K562 (cell line): ENCODE data around the gene WASL. TPM values are rescaled to one million over a fixed set of nuclear protein-coding genes. Genes with fewer than 3 reads are reported as not detected.

ENCODE experiments used
- ATAC-seq: fragments of 200-7000 bp; cut with Tn5 transposase; 3 replicates; pipeline ENCODE4 v1.9.1; 2020; ENCODE audit warnings: moderate library complexity
- BruUV-seq: library from RNA; stranded (reverse); fragments of 400-500 nt; replicated peaks from 2 replicates; lab custom pipeline; 2021; lab: Mats Ljungman, UMichigan
- CTCF ChIA-PET: fragments of 300-600 bp; formaldehyde crosslinking; extraction: SDS; loops from one replicate; lab custom pipeline; 2021; ENCODE audit warnings: low intra/inter-chr PET ratio; lab: Yijun Ruan, JAX
- POLR2A ChIA-PET: fragments of 300-600, 350-650 bp; sonication (Branson Sonifier 250); formaldehyde crosslinking; extraction: SDS; loops from one replicate; lab custom pipeline; 2021; ENCODE audit warnings: antibody characterized with exemption, inconsistent platforms; lab: Yijun Ruan, JAX
- DNase-seq, 4 experiments: peaks; one replicate each; pipeline versions ENCODE4 v3.0.0 to v3.0.0-alpha.2; 2011 to 2018; ENCODE audit warnings: low spot score in 3 of 4, mixed read lengths in 3 of 4; ENCODE audit errors: extremely low read depth in 1 of 4
- FAIRE-seq: peaks from 2 replicates; lab custom pipeline; 2011; peaks lifted over from hg19 to GRCh38; lab: Jason Lieb, UNC
- H2AFZ ChIP-seq: 2 replicates; pipeline ENCODE4 v1.6.0; 2011; ENCODE audit warnings: low read depth, low read length, control low read depth, inconsistent platforms
- H3K27ac ChIP-seq: fragments of 200-600 bp; 3 replicates; pipeline ENCODE4 v1.8.0; 2011; ENCODE audit warnings: low read depth, mild to moderate bottlenecking, control low read depth, inconsistent platforms, low read length, moderate library complexity, mixed read lengths; ENCODE audit errors: extremely low read depth
- H3K27me3 ChIP-seq, 2 experiments: fragments of 300-600 bp in 1 of 2; 2 replicates in 1 of 2; 3 replicates in 1 of 2; pipeline versions ENCODE4 v1.6.0 to v1.8.0; 2011; ENCODE audit warnings: inconsistent platforms in 2 of 2, low read length in 2 of 2, mild to moderate bottlenecking in 1 of 2, mixed read lengths in 1 of 2, moderate library complexity in 1 of 2; ENCODE audit not compliant: control insufficient read depth in 2 of 2, insufficient read depth in 2 of 2
- H3K36me3 ChIP-seq: fragments of 300-600 bp; 3 replicates; pipeline ENCODE4 v1.8.0; 2011; ENCODE audit warnings: mild to moderate bottlenecking, low read length, inconsistent platforms; ENCODE audit not compliant: control insufficient read depth, insufficient read depth
- H3K4me1 ChIP-seq, 2 experiments: fragments of 200-600 bp in 1 of 2; replicated peaks in 1 of 2; 2 replicates in 1 of 2; 3 replicates in 1 of 2; pipeline versions ENCODE4 v1.5.1 to v1.8.0; 2011; ENCODE audit warnings: inconsistent platforms in 2 of 2, low read length in 2 of 2, mild to moderate bottlenecking in 1 of 2, mixed read lengths in 1 of 2, moderate library complexity in 1 of 2; ENCODE audit not compliant: control insufficient read depth in 2 of 2, insufficient read depth in 2 of 2
- H3K4me2 ChIP-seq: 2 replicates; pipeline ENCODE4 v1.6.1; 2011; ENCODE audit warnings: low read length, control low read depth, inconsistent platforms, mixed read lengths; ENCODE audit not compliant: insufficient read depth
- H3K4me3 ChIP-seq: fragments of 200-600 bp; sonication (generic), shearing (Covaris generic); 2 replicates; pipeline ENCODE4 v1.5.1; 2016; ENCODE audit warnings: control low read depth, inconsistent platforms
- H3K79me2 ChIP-seq: fragments of 200-600 bp; 3 replicates; pipeline ENCODE4 v1.8.0; 2011; ENCODE audit warnings: low read length, inconsistent platforms; ENCODE audit not compliant: control insufficient read depth, insufficient read depth
- H3K9ac ChIP-seq, 2 experiments: 2 replicates each; pipeline versions ENCODE4 v1.6.0 to v1.6.1; 2011; ENCODE audit warnings: low read depth in 2 of 2, low read length in 2 of 2, control low read depth in 1 of 2, inconsistent platforms in 1 of 2, mild to moderate bottlenecking in 1 of 2, mixed read lengths in 1 of 2; ENCODE audit not compliant: insufficient read depth in 1 of 2
- H3K9me1 ChIP-seq: one replicate; pipeline ENCODE4 v1.6.0; 2011; ENCODE audit warnings: inconsistent platforms, mild to moderate bottlenecking, low read length, moderate library complexity; ENCODE audit not compliant: control insufficient read depth, insufficient read depth
- H3K9me3 ChIP-seq: replicated peaks from 2 replicates; pipeline ENCODE4 v1.5.1; 2011; ENCODE audit warnings: low read depth, low read length, inconsistent platforms; ENCODE audit not compliant: control insufficient read depth, insufficient read depth
- H4K20me1 ChIP-seq: replicated peaks from 2 replicates; pipeline ENCODE4 v1.6.1; 2011; ENCODE audit warnings: low read length, inconsistent platforms, mixed read lengths; ENCODE audit not compliant: control insufficient read depth, insufficient read depth
- ARHGAP35 ChIP-seq: fragments of 450-650 bp; IDR thresholded peaks from 2 replicates; pipeline ENCODE4 v1.6.1; 2018; ENCODE audit not compliant: partially characterized antibody
- CBFA2T3 ChIP-seq: fragments of 450-650 bp; IDR thresholded peaks from 2 replicates; pipeline ENCODE4 v1.6.1; 2017
- DACH1 ChIP-seq: fragments of 450-650 bp; IDR thresholded peaks from 2 replicates; pipeline ENCODE4 v1.6.1; 2018; ENCODE audit not compliant: partially characterized antibody
- DMBX1 ChIP-seq: fragments of 250-450 bp; sonication (Bioruptor Pico); IDR thresholded peaks from 2 replicates; pipeline ENCODE4 v1.8.0; 2022; ENCODE audit warnings: inconsistent platforms, mild to moderate bottlenecking, moderate library complexity, borderline replicate concordance
- EP300 ChIP-seq: IDR thresholded peaks from 2 replicates; pipeline ENCODE4 v1.6.1; 2012; ENCODE audit warnings: low read length, improper control_type of control experiment
- HINFP ChIP-seq: fragments of 450-650 bp; conservative IDR thresholded peaks from 2 replicates; pipeline ENCODE4 v1.6.1; 2016; ENCODE audit warnings: missing genetic modification characterization, low read depth, mild to moderate bottlenecking, control low read depth, missing compliant biosample characterization
- KAT2B ChIP-seq: IDR thresholded peaks from one replicate; pipeline ENCODE4 v1.6.1; 2012; ENCODE audit warnings: low read depth, mild to moderate bottlenecking, control low read depth, inconsistent platforms, low read length, moderate library complexity
- MEF2D ChIP-seq: conservative IDR thresholded peaks from 2 replicates; pipeline ENCODE4 v1.6.1; 2016; ENCODE audit warnings: low read depth, missing genetic modification characterization, missing compliant biosample characterization
- POLR2AphosphoS2 ChIP-seq: IDR thresholded peaks from 2 replicates; pipeline ENCODE4 v1.6.1; 2012; ENCODE audit warnings: low read length, improper control_type of control experiment
- POLR2AphosphoS5 ChIP-seq: IDR thresholded peaks from 2 replicates; pipeline ENCODE4 v1.6.1; 2011; ENCODE audit warnings: mild to moderate bottlenecking, low read depth, low read length, moderate library complexity; ENCODE audit not compliant: control insufficient read depth, insufficient read depth
- RBM14 ChIP-seq: fragments of 200-400 bp; formaldehyde crosslinking; IDR thresholded peaks from 2 replicates; pipeline ENCODE4 v1.6.1; 2018; ENCODE audit warnings: low read depth, mild to moderate bottlenecking, low read length, moderate library complexity, borderline replicate concordance; ENCODE audit not compliant: insufficient read depth
- SMAD3 ChIP-seq: fragments of 450-650 bp; formaldehyde crosslinking; conservative IDR thresholded peaks from 2 replicates; pipeline ENCODE4 v1.4.0; 2020; ENCODE audit warnings: mild to moderate bottlenecking
- SNRNP70 ChIP-seq: fragments of 200-400 bp; formaldehyde crosslinking; optimal IDR thresholded peaks from 2 replicates; pipeline ENCODE3; 2017; ENCODE audit warnings: low read depth, low read length
- SRSF1 ChIP-seq: fragments of 200-400 bp; formaldehyde crosslinking; IDR thresholded peaks from 2 replicates; pipeline ENCODE4 v1.6.1; 2017; ENCODE audit warnings: mild to moderate bottlenecking, low read depth, low read length, moderate library complexity
- TAL1 ChIP-seq: fragments of 450-650 bp; IDR thresholded peaks from 2 replicates; pipeline ENCODE4 v1.6.1; 2016; ENCODE audit warnings: mild to moderate bottlenecking
- ZNF586 ChIP-seq: fragments of 450-650 bp; formaldehyde crosslinking; conservative IDR thresholded peaks from 2 replicates; pipeline ENCODE4 v1.4.0; 2020; ENCODE audit warnings: mild to moderate bottlenecking, moderate library complexity
- ZNF76 ChIP-seq: fragments of 250-450 bp; sonication (Bioruptor Pico); IDR thresholded peaks from 2 replicates; pipeline ENCODE4 v1.4.0; 2020; ENCODE audit warnings: mild to moderate bottlenecking, moderate library complexity, borderline replicate concordance
- WGBS: fragments of 100-300 bp; shearing (Covaris generic); methylation state at CpG from one replicate; pipeline ENCODE4 v1.1.6; 2016; ENCODE audit warnings: low coverage, mixed read lengths; ENCODE audit not compliant: insufficient coverage; ENCODE audit errors: missing lambda C conversion rate; 5-methylcytosine and 5-hydroxymethylcytosine counted together
- in situ Hi-C: fragments of 300-500 bp; cut with MboI; formaldehyde crosslinking; loops from 4 replicates; pipeline ENCODE4 v1.15.0; 2018; ENCODE audit warnings: inconsistent platforms, mixed read lengths
- intact Hi-C: fragments of 100-400 bp; cut with micrococcal nuclease; formaldehyde crosslinking; loops from 2 replicates; pipeline ENCODE4 v1.14.2; 2022
- polyA plus RNA-seq, 8 experiments: library from polyadenylated mRNA; depleted of rRNA in 4 of 8; stranded (reverse) in 5 of 8; unstranded in 3 of 8; fragments of >200 nt; fragmentation: Nextera tagmentation in 2 of 8; fragmentation: Illumina TruSeq in 1 of 8; extraction: Ambion mirVana in 2 of 8; extraction: Trizol in 1 of 8; gene quantifications; 2 replicates each; pipeline versions ENCODE4 v1.2.1 to v1.2.3, GENCODE V29; 2011 to 2014; ENCODE audit warnings: inconsistent platforms in 1 of 8, missing spikeins in 1 of 8
- total RNA-seq, 7 experiments: library from RNA; depleted of rRNA in 6 of 7; stranded (reverse); fragments of >200 nt in 6 of 7; fragmentation: Illumina TruSeq in 2 of 7; extraction: Trizol in 2 of 7; gene quantifications; 2 replicates each; pipeline versions ENCODE4 v1.2.1 to v1.2.3, GENCODE V29; 2011 to 2021; ENCODE audit warnings: low replicate concordance in 1 of 7
- TF ChIP-seq, protein P1 (sequence below): sonication (generic); formaldehyde crosslinking; IDR thresholded peaks from 2 replicates; pipeline ENCODE4 v1.8.0; 2023; ENCODE audit warnings: mild to moderate bottlenecking, missing genetic modification reagents

Gene WASL
- total and polyA plus RNA-seq, 9 of the 15 experiments (the other 6 are each of a cell fraction or from before 2014, with no cell fraction given): 3.2 to 13.9 (median 8.3) TPM

DNA sequence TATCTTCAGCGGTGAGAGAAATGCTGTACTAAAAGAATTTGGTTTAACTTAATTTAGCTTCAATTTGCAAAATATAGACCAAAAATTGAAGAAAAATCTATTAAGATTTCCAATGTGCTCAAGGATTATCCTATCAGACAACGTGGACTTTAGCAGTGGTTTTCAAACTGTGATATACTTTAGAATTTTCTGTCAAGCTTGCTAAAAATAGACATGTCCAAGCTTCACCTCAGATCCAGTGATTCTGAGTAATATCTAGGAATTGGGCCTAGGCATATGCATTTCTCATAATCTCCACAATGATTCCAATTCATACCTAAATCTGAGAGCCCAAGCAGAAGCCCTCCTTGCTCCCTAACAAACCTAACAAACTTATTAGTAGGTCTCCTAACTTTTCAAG, 3.4 kb downstream of the WASL start (continued):
- TF ChIP-seq ARHGAP35 (no peak), SNRNP70 (no peak), ZNF586 (CRISPR knock-in tag) (no peak)

GRCh38 chr7:123744416-123744815, 4.4 kb downstream of the WASL start:
- intact Hi-C loops (no loop called here), in situ Hi-C loops (no loop called here)
- Histone ChIP-seq H2AFZ (no peak overlapping the region), H3K4me2 (peak overlapping the region; percentile 38; the same call in 1 of the 2 replicates), H3K9ac (0 out of 4 replicates have a peak overlapping the region, but pooled peaks of 1 of the 2 experiments have one; percentile 2), H3K9me3 (peaks cover 3% of the 10 kb centered on the region; the same call in 1 of the 2 replicates), H3K4me1 (peaks cover 16 to 23% of the 10 kb centered on the region in 2 experiments), H3K36me3 (peaks cover 18% of the 10 kb centered on the region; the same call in 2 of the 3 replicates), H4K20me1 (peaks cover 29% of the 10 kb centered on the region), H3K79me2 (peaks cover 99% of the 10 kb centered on the region), H3K27me3 (no peaks in the 10 kb centered on the region), H3K4me3 (no peak overlapping the region), H3K9me1 (no peaks in the 10 kb centered on the region), H3K27ac (no peak overlapping the region)
- POLR2A ChIA-PET: interaction anchor here (1.6 kb wide), 1 partner anchor 17 kb away, joined by 4 read pairs; no protein-coding TSS in a partner anchor
- WGBS: 0% methylated on average over 1 of the region's 1 CpG
- no peak for FAIRE-seq
- CTCF ChIA-PET: no interaction called here
- no peak for DNase-seq
- BruUV-seq: no TSS peak
- no peak for ATAC-seq
- TF ChIP-seq SMAD3 (CRISPR knock-in tag): no peak
- TF ChIP-seq ZNF76 (CRISPR knock-in tag): no peak
- peak; percentile 18 for TF ChIP-seq DACH1
- TF ChIP-seq POLR2AphosphoS5: no peak
- no peak for TF ChIP-seq SRSF1
- no peak for TF ChIP-seq HINFP (tag)
- no peak for TF ChIP-seq MEF2D (tag)
- no peak for TF ChIP-seq DMBX1
- peak; percentile 50; the same call in 1 of the 2 replicates for TF ChIP-seq TAL1
- no peak for TF ChIP-seq RBM14
- no peak for TF ChIP-seq POLR2AphosphoS2
- peak; percentile 59 for TF ChIP-seq CBFA2T3
- TF ChIP-seq, protein P1, sequence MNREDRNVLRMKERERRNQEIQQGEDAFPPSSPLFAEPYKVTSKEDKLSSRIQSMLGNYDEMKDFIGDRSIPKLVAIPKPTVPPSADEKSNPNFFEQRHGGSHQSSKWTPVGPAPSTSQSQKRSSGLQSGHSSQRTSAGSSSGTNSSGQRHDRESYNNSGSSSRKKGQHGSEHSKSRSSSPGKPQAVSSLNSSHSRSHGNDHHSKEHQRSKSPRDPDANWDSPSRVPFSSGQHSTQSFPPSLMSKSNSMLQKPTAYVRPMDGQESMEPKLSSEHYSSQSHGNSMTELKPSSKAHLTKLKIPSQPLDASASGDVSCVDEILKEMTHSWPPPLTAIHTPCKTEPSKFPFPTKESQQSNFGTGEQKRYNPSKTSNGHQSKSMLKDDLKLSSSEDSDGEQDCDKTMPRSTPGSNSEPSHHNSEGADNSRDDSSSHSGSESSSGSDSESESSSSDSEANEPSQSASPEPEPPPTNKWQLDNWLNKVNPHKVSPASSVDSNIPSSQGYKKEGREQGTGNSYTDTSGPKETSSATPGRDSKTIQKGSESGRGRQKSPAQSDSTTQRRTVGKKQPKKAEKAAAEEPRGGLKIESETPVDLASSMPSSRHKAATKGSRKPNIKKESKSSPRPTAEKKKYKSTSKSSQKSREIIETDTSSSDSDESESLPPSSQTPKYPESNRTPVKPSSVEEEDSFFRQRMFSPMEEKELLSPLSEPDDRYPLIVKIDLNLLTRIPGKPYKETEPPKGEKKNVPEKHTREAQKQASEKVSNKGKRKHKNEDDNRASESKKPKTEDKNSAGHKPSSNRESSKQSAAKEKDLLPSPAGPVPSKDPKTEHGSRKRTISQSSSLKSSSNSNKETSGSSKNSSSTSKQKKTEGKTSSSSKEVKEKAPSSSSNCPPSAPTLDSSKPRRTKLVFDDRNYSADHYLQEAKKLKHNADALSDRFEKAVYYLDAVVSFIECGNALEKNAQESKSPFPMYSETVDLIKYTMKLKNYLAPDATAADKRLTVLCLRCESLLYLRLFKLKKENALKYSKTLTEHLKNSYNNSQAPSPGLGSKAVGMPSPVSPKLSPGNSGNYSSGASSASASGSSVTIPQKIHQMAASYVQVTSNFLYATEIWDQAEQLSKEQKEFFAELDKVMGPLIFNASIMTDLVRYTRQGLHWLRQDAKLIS (CRISPR knock-in tag): no peak
- TF ChIP-seq EP300: peak; percentile 12; the same call in 1 of the 2 replicates
- TF ChIP-seq KAT2B: no peak
